Measurements from ENCODE around the gene CTAG2. TPM values are rescaled to one million over a fixed set of nuclear protein-coding genes. Genes with fewer than 3 reads are reported as not detected.
"Not testable (repeated sequence)": the region's sequence is repeated elsewhere in the genome, so short reads cannot be mapped to it uniquely, and the experiment has no call there.

The CTAG2 gene
- total and polyA plus RNA-seq, 4 donors = not detected

DNA sequence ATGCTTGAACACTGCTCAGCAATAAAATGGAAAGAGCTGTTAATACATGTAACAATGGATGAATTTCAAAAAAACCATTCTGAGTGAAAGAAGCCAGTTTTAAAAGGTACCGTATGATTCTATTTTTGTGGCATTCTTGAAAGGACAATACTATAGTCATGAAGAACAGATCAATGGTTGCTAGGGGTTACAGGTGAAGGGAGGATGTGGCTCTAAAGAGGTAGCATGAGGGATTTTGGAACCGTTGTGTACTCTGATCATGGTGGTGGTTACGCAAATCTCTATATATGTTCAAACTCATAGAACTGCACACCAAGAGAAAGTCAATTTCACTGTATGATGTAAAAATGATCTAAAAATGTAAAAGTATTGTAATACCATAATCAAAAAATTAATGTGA is 40.0 kb upstream of the CTAG2 start (continued):
- TF ChIP-seq, protein P1, sequence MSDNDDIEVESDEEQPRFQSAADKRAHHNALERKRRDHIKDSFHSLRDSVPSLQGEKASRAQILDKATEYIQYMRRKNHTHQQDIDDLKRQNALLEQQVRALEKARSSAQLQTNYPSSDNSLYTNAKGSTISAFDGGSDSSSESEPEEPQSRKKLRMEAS (IDR thresholded peaks at IDR 0.05) = no peak
- TF ChIP-seq JUND (IDR thresholded peaks at IDR 0.05) = no peak
- TF ChIP-seq NR2F2 (IDR thresholded peaks at IDR 0.05) = no peak
- no peak for TF ChIP-seq GABPA (IDR thresholded peaks at IDR 0.05 in 1 of 2, conservative IDR thresholded peaks at IDR 0.05 in 1 of 2)
- no peak for TF ChIP-seq HNF4A (conservative IDR thresholded peaks at IDR 0.05)

GRCh38 chrX:154690438-154690837 is 37.1 kb upstream of the CTAG2 start:
- not testable (repeated sequence) for DNase-seq (ENCODE audit: low spot score); H3K27ac ChIP-seq (ENCODE audit: low read depth in 1 of 2, low read length in 2 of 2); H3K36me3 ChIP-seq (ENCODE audit: control insufficient read depth in 4 of 4, insufficient read depth in 3 of 4, low read depth in 1 of 4, low read length in 3 of 4); H3K9me3 ChIP-seq (ENCODE audit: control insufficient read depth in 4 of 4, low read length in 3 of 4); H3K9ac ChIP-seq (ENCODE audit: low read depth in 1 of 2, low read length in 2 of 2); H3K4me1 ChIP-seq (ENCODE audit: control insufficient read depth in 4 of 4, insufficient read depth in 4 of 4, low read length in 3 of 4); H3K27me3 ChIP-seq (ENCODE audit: control insufficient read depth in 4 of 4, insufficient read depth in 4 of 4, low read length in 3 of 4); H3K4me3 ChIP-seq (ENCODE audit: low read depth in 1 of 3, low read length in 3 of 3)
- WGBS = 59% methylated on average over 2 of the region's 2 CpGs

DNA sequence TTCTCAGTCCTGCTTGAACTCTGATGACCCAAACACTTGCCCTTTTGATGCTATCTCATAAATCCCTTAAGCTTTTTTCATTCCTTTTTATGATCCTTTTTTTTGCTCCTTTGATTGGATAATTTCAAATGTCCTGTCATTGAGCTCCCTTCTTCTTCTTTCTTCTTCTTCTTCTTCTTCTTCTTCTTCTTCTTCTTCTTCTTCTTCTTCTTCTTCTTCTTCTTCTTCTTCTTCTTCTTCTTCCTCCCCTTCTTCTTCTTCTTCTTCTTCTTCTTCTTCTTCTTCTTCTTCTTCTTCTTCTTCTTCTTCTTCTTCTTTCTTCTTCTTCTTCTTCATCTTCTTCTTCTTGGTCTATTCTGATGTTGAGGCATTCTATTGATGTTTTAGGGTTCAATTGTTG is 18.7 kb upstream of the CTAG2 start:
- not testable (repeated sequence) for H3K4me1 ChIP-seq (ENCODE audit: control insufficient read depth in 4 of 4, insufficient read depth in 4 of 4, low read length in 3 of 4); DNase-seq (ENCODE audit: low spot score); H3K27ac ChIP-seq (ENCODE audit: low read depth in 1 of 2, low read length in 2 of 2); H3K4me3 ChIP-seq (ENCODE audit: low read depth in 1 of 3, low read length in 3 of 3); H3K9me3 ChIP-seq (ENCODE audit: control insufficient read depth in 4 of 4, low read length in 3 of 4); H3K36me3 ChIP-seq (ENCODE audit: control insufficient read depth in 4 of 4, insufficient read depth in 3 of 4, low read depth in 1 of 4, low read length in 3 of 4); H3K27me3 ChIP-seq (ENCODE audit: control insufficient read depth in 4 of 4, insufficient read depth in 4 of 4, low read length in 3 of 4); H3K9ac ChIP-seq (ENCODE audit: low read depth in 1 of 2, low read length in 2 of 2)

DNA sequence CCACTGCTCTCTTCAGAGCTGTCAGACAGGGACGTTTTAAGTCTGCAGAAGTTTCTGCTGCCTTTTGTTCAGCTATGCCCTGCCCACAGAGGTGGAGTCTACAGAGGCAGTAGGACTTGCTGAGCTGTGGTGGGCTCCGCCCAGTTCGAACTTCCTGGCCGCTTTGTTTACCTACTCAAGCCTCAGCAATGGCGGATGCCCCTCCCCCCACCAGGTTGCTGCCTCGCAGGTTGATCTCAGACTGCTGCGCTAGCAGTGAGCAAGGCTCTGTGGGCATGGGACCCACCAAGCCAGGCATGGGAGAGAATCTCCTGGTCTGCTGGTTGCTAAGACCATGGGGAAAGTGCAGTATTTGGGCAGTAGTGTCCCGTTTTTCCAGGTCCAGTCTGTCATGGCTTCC is 17.5 kb upstream of the CTAG2 start:
- H3K4me3 ChIP-seq (ENCODE audit: low read depth in 1 of 3, low read length in 3 of 3); H3K36me3 ChIP-seq (ENCODE audit: control insufficient read depth in 4 of 4, insufficient read depth in 3 of 4, low read depth in 1 of 4, low read length in 3 of 4); DNase-seq (ENCODE audit: low spot score); H3K9me3 ChIP-seq (ENCODE audit: control insufficient read depth in 4 of 4, low read length in 3 of 4); H3K4me1 ChIP-seq (ENCODE audit: control insufficient read depth in 4 of 4, insufficient read depth in 4 of 4, low read length in 3 of 4); H3K27me3 ChIP-seq (ENCODE audit: control insufficient read depth in 4 of 4, insufficient read depth in 4 of 4, low read length in 3 of 4); H3K27ac ChIP-seq (ENCODE audit: low read depth in 1 of 2, low read length in 2 of 2); H3K9ac ChIP-seq (ENCODE audit: low read depth in 1 of 2, low read length in 2 of 2): not testable (repeated sequence)
- WGBS = 72% methylated on average over 8 of the region's 8 CpGs

GRCh38 chrX:154661899-154662298 is 8.5 kb upstream of the CTAG2 start:
- no peak overlapping the region for H3K4me3 ChIP-seq (ENCODE audit: low read depth in 1 of 3, low read length in 3 of 3)

More at GRCh38 chrX:154661899-154662298, 8.5 kb upstream of the CTAG2 start:
- Histone ChIP-seq H3K4me1 (ENCODE audit: control insufficient read depth in 4 of 4, insufficient read depth in 4 of 4, low read length in 3 of 4) (no peaks in the 10 kb centered on the region), H3K27ac (ENCODE audit: low read depth in 1 of 2, low read length in 2 of 2) (no peak overlapping the region), H3K9ac (ENCODE audit: low read depth in 1 of 2, low read length in 2 of 2) (no peak overlapping the region), H3K36me3 (ENCODE audit: control insufficient read depth in 4 of 4, insufficient read depth in 3 of 4, low read depth in 1 of 4, low read length in 3 of 4) (no peaks in the 10 kb centered on the region), H3K27me3 (ENCODE audit: control insufficient read depth in 4 of 4, insufficient read depth in 4 of 4, low read length in 3 of 4) (no peaks in the 10 kb centered on the region), H3K9me3 (ENCODE audit: control insufficient read depth in 4 of 4, low read length in 3 of 4) (peaks cover 0 to 4% (median 1%) of the 10 kb centered on the region in 4 donors)
- no peak for DNase-seq (ENCODE audit: low spot score)
- WGBS = 84% methylated on average over 7 of the region's 7 CpGs
- TF ChIP-seq FOXA1 (IDR thresholded peaks at IDR 0.05) (no peak), HNF4G (IDR thresholded peaks at IDR 0.05) (no peak), SP1 (IDR thresholded peaks at IDR 0.05) (no peak), TAF1 (conservative IDR thresholded peaks at IDR 0.05) (no peak), RXRA (IDR thresholded peaks at IDR 0.05) (no peak), REST (IDR thresholded peaks at IDR 0.05) (no peak), HNF4A (conservative IDR thresholded peaks at IDR 0.05) (no peak), FOXA2 (IDR thresholded peaks at IDR 0.05) (no peak)
- TF ChIP-seq, protein P2, sequence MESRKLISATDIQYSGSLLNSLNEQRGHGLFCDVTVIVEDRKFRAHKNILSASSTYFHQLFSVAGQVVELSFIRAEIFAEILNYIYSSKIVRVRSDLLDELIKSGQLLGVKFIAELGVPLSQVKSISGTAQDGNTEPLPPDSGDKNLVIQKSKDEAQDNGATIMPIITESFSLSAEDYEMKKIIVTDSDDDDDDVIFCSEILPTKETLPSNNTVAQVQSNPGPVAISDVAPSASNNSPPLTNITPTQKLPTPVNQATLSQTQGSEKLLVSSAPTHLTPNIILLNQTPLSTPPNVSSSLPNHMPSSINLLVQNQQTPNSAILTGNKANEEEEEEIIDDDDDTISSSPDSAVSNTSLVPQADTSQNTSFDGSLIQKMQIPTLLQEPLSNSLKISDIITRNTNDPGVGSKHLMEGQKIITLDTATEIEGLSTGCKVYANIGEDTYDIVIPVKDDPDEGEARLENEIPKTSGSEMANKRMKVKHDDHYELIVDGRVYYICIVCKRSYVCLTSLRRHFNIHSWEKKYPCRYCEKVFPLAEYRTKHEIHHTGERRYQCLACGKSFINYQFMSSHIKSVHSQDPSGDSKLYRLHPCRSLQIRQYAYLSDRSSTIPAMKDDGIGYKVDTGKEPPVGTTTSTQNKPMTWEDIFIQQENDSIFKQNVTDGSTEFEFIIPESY (IDR thresholded peaks at IDR 0.05) = no peak
- TF ChIP-seq, protein P3, sequence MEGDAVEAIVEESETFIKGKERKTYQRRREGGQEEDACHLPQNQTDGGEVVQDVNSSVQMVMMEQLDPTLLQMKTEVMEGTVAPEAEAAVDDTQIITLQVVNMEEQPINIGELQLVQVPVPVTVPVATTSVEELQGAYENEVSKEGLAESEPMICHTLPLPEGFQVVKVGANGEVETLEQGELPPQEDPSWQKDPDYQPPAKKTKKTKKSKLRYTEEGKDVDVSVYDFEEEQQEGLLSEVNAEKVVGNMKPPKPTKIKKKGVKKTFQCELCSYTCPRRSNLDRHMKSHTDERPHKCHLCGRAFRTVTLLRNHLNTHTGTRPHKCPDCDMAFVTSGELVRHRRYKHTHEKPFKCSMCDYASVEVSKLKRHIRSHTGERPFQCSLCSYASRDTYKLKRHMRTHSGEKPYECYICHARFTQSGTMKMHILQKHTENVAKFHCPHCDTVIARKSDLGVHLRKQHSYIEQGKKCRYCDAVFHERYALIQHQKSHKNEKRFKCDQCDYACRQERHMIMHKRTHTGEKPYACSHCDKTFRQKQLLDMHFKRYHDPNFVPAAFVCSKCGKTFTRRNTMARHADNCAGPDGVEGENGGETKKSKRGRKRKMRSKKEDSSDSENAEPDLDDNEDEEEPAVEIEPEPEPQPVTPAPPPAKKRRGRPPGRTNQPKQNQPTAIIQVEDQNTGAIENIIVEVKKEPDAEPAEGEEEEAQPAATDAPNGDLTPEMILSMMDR (IDR thresholded peaks at IDR 0.05; ENCODE audit: low read depth, low read length, missing input control) = no peak
- TF ChIP-seq, protein P4, sequence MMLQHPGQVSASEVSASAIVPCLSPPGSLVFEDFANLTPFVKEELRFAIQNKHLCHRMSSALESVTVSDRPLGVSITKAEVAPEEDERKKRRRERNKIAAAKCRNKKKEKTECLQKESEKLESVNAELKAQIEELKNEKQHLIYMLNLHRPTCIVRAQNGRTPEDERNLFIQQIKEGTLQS (IDR thresholded peaks at IDR 0.05) = no peak

Measured in liver (tissue), 9 donors.